Measurements from ENCODE around the gene IL2RA.

GRCh38 chr10:6037422-6037821 is 24.7 kb downstream of the IL2RA start:
- TF ChIP-seq CTCF (IDR thresholded peaks at IDR 0.05) (no peak), POLR2A (IDR thresholded peaks at IDR 0.05) (no peak)
